ENCODE results near the gene EFTUD2. TPM values are rescaled to one million over a fixed set of nuclear protein-coding genes. Genes with fewer than 3 reads are reported as not detected.

Gene EFTUD2
- total RNA-seq, 2 experiments from 2014 or later, result 73.5 to 148 TPM

- Histone ChIP-seq H3K36me3 (ENCODE audit: insufficient read depth, low read length) (no peaks in the 10 kb centered on the region), H3K9me2 (ENCODE audit: insufficient read depth, low read length) (no peaks in the 10 kb centered on the region), H3K4me3 (ENCODE audit: low read depth, low read length, poor library complexity, severe bottlenecking) (no peak overlapping the region), H3K27ac (ENCODE audit: low read depth, low read length, poor library complexity, severe bottlenecking) (no peak overlapping the region), H3K4me2 (ENCODE audit: low read length) (no peak overlapping the region), H2AFZ (ENCODE audit: low read length) (no peak overlapping the region), H3K4me1 (ENCODE audit: insufficient read depth, low read length, poor library complexity, severe bottlenecking) (peaks cover 26% of the 10 kb centered on the region), H4K20me1 (ENCODE audit: insufficient read depth, low read length) (no peaks in the 10 kb centered on the region), H3K79me2 (ENCODE audit: insufficient read depth, low read depth, low read length) (no peaks in the 10 kb centered on the region), H3K9me3 (ENCODE audit: low read length) (no peaks in the 10 kb centered on the region)
- TF ChIP-seq, protein P1, sequence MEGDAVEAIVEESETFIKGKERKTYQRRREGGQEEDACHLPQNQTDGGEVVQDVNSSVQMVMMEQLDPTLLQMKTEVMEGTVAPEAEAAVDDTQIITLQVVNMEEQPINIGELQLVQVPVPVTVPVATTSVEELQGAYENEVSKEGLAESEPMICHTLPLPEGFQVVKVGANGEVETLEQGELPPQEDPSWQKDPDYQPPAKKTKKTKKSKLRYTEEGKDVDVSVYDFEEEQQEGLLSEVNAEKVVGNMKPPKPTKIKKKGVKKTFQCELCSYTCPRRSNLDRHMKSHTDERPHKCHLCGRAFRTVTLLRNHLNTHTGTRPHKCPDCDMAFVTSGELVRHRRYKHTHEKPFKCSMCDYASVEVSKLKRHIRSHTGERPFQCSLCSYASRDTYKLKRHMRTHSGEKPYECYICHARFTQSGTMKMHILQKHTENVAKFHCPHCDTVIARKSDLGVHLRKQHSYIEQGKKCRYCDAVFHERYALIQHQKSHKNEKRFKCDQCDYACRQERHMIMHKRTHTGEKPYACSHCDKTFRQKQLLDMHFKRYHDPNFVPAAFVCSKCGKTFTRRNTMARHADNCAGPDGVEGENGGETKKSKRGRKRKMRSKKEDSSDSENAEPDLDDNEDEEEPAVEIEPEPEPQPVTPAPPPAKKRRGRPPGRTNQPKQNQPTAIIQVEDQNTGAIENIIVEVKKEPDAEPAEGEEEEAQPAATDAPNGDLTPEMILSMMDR (conservative IDR thresholded peaks at IDR 0.05; ENCODE audit: low read length), result no peak
- TF ChIP-seq EZH2phosphoT487 (IDR thresholded peaks at IDR 0.05; ENCODE audit: borderline replicate concordance, low read depth, low read length), result no peak
- no TSS peak for BruUV-seq (replicated peaks)
- intact Hi-C loops (cut with micrococcal nuclease; ENCODE audit: unreplicated experiment), result no loop called here
- no peak for DNase-seq (ENCODE audit: low spot score)
- ChIA-PET CTCF (ENCODE audit: unreplicated experiment) (no interaction called here), POLR2A (interaction anchor here (0.6 kb wide), 1 partner anchor 312 kb away, joined by 3 read pairs; no protein-coding TSS in a partner anchor)
These were observed 16.9 kb upstream of the EFTUD2 start for GRCh38 chr17:44915862-44916780.

GRCh38 chr17:44915321-44915726, 16.1 kb upstream of the EFTUD2 start, which contains the start of gene GFAP:
GFAP (minus strand) TSS chr17:44915500; CDS start chr17:44915486, 14 bp downstream.
- Histone ChIP-seq H3K4me1 (ENCODE audit: insufficient read depth, low read length, poor library complexity, severe bottlenecking) (peaks cover 18% of the 10 kb centered on the region), H3K27ac (ENCODE audit: low read depth, low read length, poor library complexity, severe bottlenecking) (no peak within 1 kb of the TSS), H4K20me1 (ENCODE audit: insufficient read depth, low read length) (no peaks in the 10 kb centered on the region), H3K4me2 (ENCODE audit: low read length) (no peak within 1 kb of the TSS), H3K9me2 (ENCODE audit: insufficient read depth, low read length) (no peaks in the 10 kb centered on the region), H2AFZ (ENCODE audit: low read length) (no peak within 1 kb of the TSS), H3K79me2 (ENCODE audit: insufficient read depth, low read depth, low read length) (no peaks in the 10 kb centered on the region), H3K36me3 (ENCODE audit: insufficient read depth, low read length) (no peaks in the 10 kb centered on the region), H3K9me3 (ENCODE audit: low read length) (no peaks in the 10 kb centered on the region), H3K4me3 (ENCODE audit: low read depth, low read length, poor library complexity, severe bottlenecking) (no peak within 1 kb of the TSS)
- POLR2A ChIA-PET, result no interaction called here
- TF ChIP-seq, protein P1 (conservative IDR thresholded peaks at IDR 0.05; ENCODE audit: low read length), result no peak
- intact Hi-C loops (cut with micrococcal nuclease; ENCODE audit: unreplicated experiment), result no loop called here
- no peak for DNase-seq (ENCODE audit: low spot score)
- CTCF ChIA-PET (ENCODE audit: unreplicated experiment), result no interaction called here
- no TSS peak for BruUV-seq (replicated peaks)

GRCh38 chr17:44914698-44915271, 15.5 kb upstream of the EFTUD2 start:
- intact Hi-C loops (cut with micrococcal nuclease; ENCODE audit: unreplicated experiment), result no loop called here
- POLR2A ChIA-PET, result no interaction called here
- CTCF ChIA-PET (ENCODE audit: unreplicated experiment), result interaction anchor here (0.6 kb wide), 1 partner anchor 74 kb away, joined by 3 read pairs; no protein-coding TSS in a partner anchor
- Histone ChIP-seq H4K20me1 (ENCODE audit: insufficient read depth, low read length) (no peaks in the 10 kb centered on the region), H3K27ac (ENCODE audit: low read depth, low read length, poor library complexity, severe bottlenecking) (no peak overlapping the region), H3K9me2 (ENCODE audit: insufficient read depth, low read length) (no peaks in the 10 kb centered on the region), H3K4me3 (ENCODE audit: low read depth, low read length, poor library complexity, severe bottlenecking) (no peak overlapping the region), H3K4me1 (ENCODE audit: insufficient read depth, low read length, poor library complexity, severe bottlenecking) (peaks cover 14% of the 10 kb centered on the region), H2AFZ (ENCODE audit: low read length) (no peak overlapping the region), H3K4me2 (ENCODE audit: low read length) (no peak overlapping the region), H3K36me3 (ENCODE audit: insufficient read depth, low read length) (no peaks in the 10 kb centered on the region), H3K9me3 (ENCODE audit: low read length) (no peaks in the 10 kb centered on the region), H3K79me2 (ENCODE audit: insufficient read depth, low read depth, low read length) (no peaks in the 10 kb centered on the region)
- no TSS peak for BruUV-seq (replicated peaks)
- no peak for DNase-seq (ENCODE audit: low spot score)
- TF ChIP-seq EZH2phosphoT487 (IDR thresholded peaks at IDR 0.05; ENCODE audit: borderline replicate concordance, low read depth, low read length), result no peak
- TF ChIP-seq, protein P1 (conservative IDR thresholded peaks at IDR 0.05; ENCODE audit: low read length), result no peak

Data from OCI-LY7 (cell line).